Mesothelial cell of epicardium (in vitro differentiated cells): Measurements from ENCODE around the gene MSH3. TPM values are rescaled to one million over a fixed set of nuclear protein-coding genes. Genes with fewer than 3 reads are reported as not detected.
"Not testable (repeated sequence)": the region's sequence is repeated elsewhere in the genome, so short reads cannot be mapped to it uniquely, and the experiment has no call there.

ENCODE experiments used
- DNase-seq, 2 experiments: peaks; one replicate each; pipeline ENCODE4 v3.0.0; 2021; ENCODE audit warnings: low spot score in 2 of 2; ENCODE audit not compliant: unreplicated experiment in 2 of 2
- H3K27ac Mint-ChIP-seq: 2 replicates; pipeline ENCODE4 v1.8.0; 2021; ENCODE audit warnings: mixed read lengths
- H3K27me3 Mint-ChIP-seq: 2 replicates; pipeline ENCODE4 v1.8.0; 2021; ENCODE audit warnings: low read depth, mixed read lengths
- H3K36me3 Mint-ChIP-seq: 2 replicates; pipeline ENCODE4 v1.8.0; 2021; ENCODE audit warnings: mixed read lengths
- H3K4me1 Mint-ChIP-seq: 2 replicates; pipeline ENCODE4 v1.8.0; 2021; ENCODE audit warnings: mixed read lengths
- H3K4me3 Mint-ChIP-seq: 2 replicates; pipeline ENCODE4 v1.8.0; 2021; ENCODE audit warnings: mild to moderate bottlenecking, moderate library complexity, mixed read lengths
- H3K9me3 Mint-ChIP-seq: 2 replicates; pipeline ENCODE4 v1.8.0; 2021; ENCODE audit warnings: mixed read lengths
- total RNA-seq: library from RNA; stranded (reverse); gene quantifications from 3 replicates; pipeline ENCODE4 v1.2.1, GENCODE V29; 2021
- TF ChIP-seq, protein P1 (sequence below): fragments of 200-600 bp; sonication (generic); IDR thresholded peaks from one replicate; pipeline ENCODE4 v1.5.0; 2021; ENCODE audit warnings: antibody characterized with exemption; ENCODE audit not compliant: unreplicated experiment

Gene MSH3
- total RNA-seq, 1 donor from 2014 or later: 18.4 TPM

DNA sequence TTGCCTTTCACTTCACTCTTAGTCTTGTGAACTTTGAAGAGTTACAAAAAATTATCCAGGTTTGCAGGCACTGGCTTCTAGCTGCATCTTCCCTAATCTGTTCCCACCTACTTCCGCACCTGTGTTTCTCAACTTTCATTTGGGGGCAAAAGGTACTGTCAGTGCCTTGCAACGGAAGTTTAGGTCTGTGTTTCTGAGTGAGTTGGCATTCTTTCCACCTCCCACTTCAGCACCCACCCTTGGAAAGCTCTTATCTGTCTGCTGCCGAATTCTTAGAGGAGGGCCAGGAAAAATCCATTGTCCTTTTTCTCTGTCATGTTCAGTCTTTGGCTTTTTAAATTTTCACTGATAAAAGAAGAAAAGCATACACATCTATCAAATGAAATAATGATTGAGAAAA, 216.0 kb downstream of the MSH3 start:
- Mint-ChIP-seq H3K4me3 (no peak overlapping the region), H3K27ac (no peak overlapping the region), H3K4me1 (peaks cover 27% of the 10 kb centered on the region), H3K9me3 (no peaks in the 10 kb centered on the region), H3K36me3 (peaks cover 19% of the 10 kb centered on the region), H3K27me3 (no peaks in the 10 kb centered on the region)
- no peak for DNase-seq
- TF ChIP-seq, protein P1, sequence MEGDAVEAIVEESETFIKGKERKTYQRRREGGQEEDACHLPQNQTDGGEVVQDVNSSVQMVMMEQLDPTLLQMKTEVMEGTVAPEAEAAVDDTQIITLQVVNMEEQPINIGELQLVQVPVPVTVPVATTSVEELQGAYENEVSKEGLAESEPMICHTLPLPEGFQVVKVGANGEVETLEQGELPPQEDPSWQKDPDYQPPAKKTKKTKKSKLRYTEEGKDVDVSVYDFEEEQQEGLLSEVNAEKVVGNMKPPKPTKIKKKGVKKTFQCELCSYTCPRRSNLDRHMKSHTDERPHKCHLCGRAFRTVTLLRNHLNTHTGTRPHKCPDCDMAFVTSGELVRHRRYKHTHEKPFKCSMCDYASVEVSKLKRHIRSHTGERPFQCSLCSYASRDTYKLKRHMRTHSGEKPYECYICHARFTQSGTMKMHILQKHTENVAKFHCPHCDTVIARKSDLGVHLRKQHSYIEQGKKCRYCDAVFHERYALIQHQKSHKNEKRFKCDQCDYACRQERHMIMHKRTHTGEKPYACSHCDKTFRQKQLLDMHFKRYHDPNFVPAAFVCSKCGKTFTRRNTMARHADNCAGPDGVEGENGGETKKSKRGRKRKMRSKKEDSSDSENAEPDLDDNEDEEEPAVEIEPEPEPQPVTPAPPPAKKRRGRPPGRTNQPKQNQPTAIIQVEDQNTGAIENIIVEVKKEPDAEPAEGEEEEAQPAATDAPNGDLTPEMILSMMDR: no peak

DNA sequence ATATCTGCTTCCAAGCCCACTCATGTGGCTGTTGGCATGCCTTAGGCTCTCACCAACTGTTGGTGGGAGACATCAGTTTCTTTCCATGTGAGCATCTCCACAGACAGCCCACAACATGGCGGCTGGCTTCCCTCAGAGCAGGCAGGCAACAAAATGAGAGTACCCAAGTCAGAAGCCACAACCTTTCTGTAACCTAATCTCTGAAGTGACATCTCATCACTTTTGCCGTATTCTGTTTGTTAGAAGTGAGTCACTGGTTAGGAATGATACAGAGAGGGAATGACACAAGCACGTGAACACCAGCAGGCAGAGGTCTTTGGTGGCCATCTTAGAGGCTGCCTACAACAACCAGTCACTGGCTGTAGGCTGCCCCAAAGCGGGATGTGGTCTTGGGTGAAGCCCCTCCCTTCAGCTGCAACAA, 217.1 kb downstream of the MSH3 start:
- H3K36me3 Mint-ChIP-seq: peaks cover 15% of the 10 kb centered on the region
- DNase-seq: no peak
- TF ChIP-seq, protein P1: no peak
- no peak overlapping the region for H3K4me3 Mint-ChIP-seq
- H3K9me3 Mint-ChIP-seq: no peaks in the 10 kb centered on the region
- H3K4me1 Mint-ChIP-seq: peaks cover 25% of the 10 kb centered on the region
- no peaks in the 10 kb centered on the region for H3K27me3 Mint-ChIP-seq
- H3K27ac Mint-ChIP-seq: no peak overlapping the region

DNA sequence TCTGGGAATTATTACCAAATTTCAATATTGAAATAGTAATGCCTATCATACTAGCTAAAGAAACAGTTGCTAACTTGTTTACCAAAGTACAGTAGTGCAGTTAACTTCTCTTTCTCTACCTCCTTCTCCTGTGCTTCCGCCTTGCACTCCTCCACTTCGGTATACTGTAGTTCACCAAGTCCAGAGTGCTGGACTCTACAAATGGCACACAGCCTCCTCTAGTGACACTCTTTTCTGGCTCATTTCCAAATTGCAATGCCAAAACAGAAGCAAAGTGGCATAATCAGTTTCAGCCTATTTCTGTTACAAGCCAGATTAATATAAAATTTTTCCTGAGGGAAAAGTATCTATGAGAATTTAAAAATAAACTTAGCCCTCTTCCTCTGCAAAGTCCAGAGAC, 219.7 kb downstream of the MSH3 start:
- TF ChIP-seq, protein P1: no peak

DNA sequence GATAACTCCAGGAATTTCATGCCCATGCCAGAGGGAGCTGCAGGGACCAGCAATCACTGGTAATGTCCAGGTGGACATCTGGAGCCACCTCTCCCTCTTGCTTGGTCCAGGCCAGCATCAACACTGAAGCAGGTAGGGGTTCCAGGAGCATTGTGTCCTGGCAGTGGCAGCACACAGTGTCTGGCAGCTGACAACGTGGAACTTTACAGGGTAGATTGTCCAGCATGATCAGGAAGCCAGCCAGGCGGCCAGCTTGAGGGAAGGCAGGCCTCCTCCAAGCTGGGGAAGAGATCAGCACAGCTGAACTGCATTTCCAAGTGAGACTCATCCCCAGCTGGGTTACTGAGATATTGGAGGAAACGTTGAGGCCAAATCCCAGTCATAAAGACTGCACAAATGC, 223.1 kb downstream of the MSH3 start:
- Mint-ChIP-seq H3K4me1 (peaks cover 25% of the 10 kb centered on the region), H3K27ac (no peak overlapping the region), H3K9me3 (peaks cover 16% of the 10 kb centered on the region), H3K36me3 (peaks cover 33% of the 10 kb centered on the region), H3K4me3 (no peak overlapping the region), H3K27me3 (no peaks in the 10 kb centered on the region)
- TF ChIP-seq, protein P1: no peak
- no peak for DNase-seq

More for the DNA sequence above, 219.7 kb downstream of the MSH3 start:
- Mint-ChIP-seq H3K4me1 (peaks cover 25% of the 10 kb centered on the region), H3K27me3 (no peaks in the 10 kb centered on the region), H3K4me3 (no peak overlapping the region), H3K36me3 (peaks cover 19% of the 10 kb centered on the region), H3K9me3 (no peaks in the 10 kb centered on the region), H3K27ac (no peak overlapping the region)
- no peak for DNase-seq

DNA sequence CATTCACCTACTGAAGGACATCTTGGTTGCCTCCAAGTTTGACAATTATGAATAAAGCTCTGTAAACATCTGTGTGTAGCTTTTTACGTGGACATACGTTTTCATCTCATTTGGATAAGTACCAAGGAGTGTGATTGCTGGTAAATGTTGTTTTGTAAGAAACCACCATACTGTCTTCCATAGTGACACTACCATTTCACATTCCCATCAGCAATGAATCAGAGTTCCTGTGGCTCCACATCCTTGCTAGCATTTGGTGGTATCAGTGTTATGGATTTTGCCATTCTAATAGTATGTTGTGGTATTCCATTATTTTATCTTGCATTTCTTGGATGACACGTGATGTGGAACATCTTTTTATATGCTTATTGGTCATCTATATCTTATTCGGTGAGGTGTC, 227.3 kb downstream of the MSH3 start:
- TF ChIP-seq, protein P1: no peak
- no peak overlapping the region for H3K27ac Mint-ChIP-seq
- peaks cover 23% of the 10 kb centered on the region for H3K4me1 Mint-ChIP-seq
- DNase-seq: no peak
- H3K4me3 Mint-ChIP-seq: no peak overlapping the region
- H3K9me3 Mint-ChIP-seq: peaks cover 16% of the 10 kb centered on the region
- no peaks in the 10 kb centered on the region for H3K27me3 Mint-ChIP-seq
- peaks cover 29% of the 10 kb centered on the region for H3K36me3 Mint-ChIP-seq

DNA sequence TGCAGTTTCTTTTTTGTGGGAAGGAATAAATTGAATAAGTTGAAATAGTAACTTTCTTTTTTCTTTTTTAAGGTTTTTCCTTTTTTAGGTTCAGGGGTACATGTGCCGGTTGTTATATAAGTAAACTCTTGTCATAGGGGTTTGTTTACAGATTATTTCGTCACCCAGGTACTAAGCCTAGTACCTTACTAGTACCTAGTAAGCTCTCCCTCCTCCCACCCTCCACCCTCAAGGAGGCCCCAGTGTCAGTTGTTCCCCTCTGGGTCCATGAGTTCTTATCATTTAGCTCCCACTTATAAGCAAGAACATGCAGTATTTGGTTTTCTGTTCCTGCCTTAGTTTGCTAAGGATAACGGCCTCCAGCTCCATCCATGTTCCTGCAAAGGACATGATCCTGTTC, 228.9 kb downstream of the MSH3 start:
- not testable (repeated sequence) for DNase-seq, H3K27ac Mint-ChIP-seq, H3K27me3 Mint-ChIP-seq, H3K4me3 Mint-ChIP-seq
- Mint-ChIP-seq H3K9me3 (peaks cover 16% of the 10 kb centered on the region), H3K36me3 (peaks cover 19% of the 10 kb centered on the region), H3K4me1 (peaks cover 23% of the 10 kb centered on the region)
